Right lobe of liver (tissue), 6 donors: Measurements from ENCODE around the gene FHIP1A. TPM values are rescaled to one million over a fixed set of nuclear protein-coding genes. Genes with fewer than 3 reads are reported as not detected.
A peak's percentile ranks its signal among the peaks of the same experiment; 100 is the strongest.

Experiments
- ATAC-seq, 4 donors: fragments of 200-7000 bp; cut with Tn5 transposase; one replicate each; pipeline ENCODE4 v1.9.1; 2020; ENCODE audit warnings: mild to moderate bottlenecking in 4 of 4, moderate library complexity in 4 of 4
- DNase-seq, 3 donors: peaks; one replicate each; pipeline ENCODE4 v3.0.0-alpha.2; 2020
- H3K27ac ChIP-seq, 3 donors: fragments of 200-600 bp; one replicate each; pipeline ENCODE4 v1.8.0; 2022
- H3K27me3 ChIP-seq, 2 donors: fragments of 200-600 bp; one replicate each; pipeline ENCODE4 v1.8.0; 2022
- H3K36me3 ChIP-seq, 4 donors: fragments of 200-600 bp; sonication (generic) in 1 of 4; one replicate each; pipeline versions ENCODE4 v1.5.1 to v1.8.0; 2017 to 2022; ENCODE audit warnings: control low read depth in 1 of 4
- H3K4me1 ChIP-seq, 4 donors: fragments of 200-600 bp; sonication (generic) in 1 of 4; one replicate each; pipeline versions ENCODE4 v1.5.1 to v1.8.0; 2017 to 2022; ENCODE audit warnings: control low read depth in 1 of 4
- H3K4me3 ChIP-seq, 3 donors: fragments of 200-600 bp; one replicate each; pipeline ENCODE4 v1.8.0; 2022
- H3K9me3 ChIP-seq, 4 donors: fragments of 200-600 bp; sonication (generic) in 1 of 4; one replicate each; pipeline versions ENCODE4 v1.5.1 to v1.8.0; 2017 to 2022; ENCODE audit warnings: control low read depth in 1 of 4
- POLR2A ChIP-seq: fragments of 450-650 bp; IDR thresholded peaks from one replicate; pipeline ENCODE4 v1.6.1; 2017; ENCODE audit warnings: antibody characterized with exemption, mild to moderate bottlenecking
- WGBS: methylation state at CpG from one replicate; pipeline ENCODE4 v1.1.6; 2018; ENCODE audit warnings: low coverage, low lambda C conversion rate; ENCODE audit not compliant: insufficient coverage; ENCODE audit errors: missing lambda C conversion rate; 5-methylcytosine and 5-hydroxymethylcytosine counted together
- intact Hi-C, 2 donors: fragments of 100-400 bp; cut with DNase I; formaldehyde crosslinking; loops; one replicate each; pipeline versions ENCODE4 v1.11.2 to v1.14.1; 2022
- total RNA-seq, 6 experiments: library from RNA; depleted of rRNA in 2 of 6; stranded (reverse); fragments of >200 nt in 2 of 6; fragmentation: NEBNext Ultra II Directional in 3 of 6; extraction: Animal tissue kit (Norgen Biotek cat#: 25700) in 3 of 6; gene quantifications; one replicate each; pipeline versions ENCODE4 v1.1.0 to v1.2.4, GENCODE V29; 2016 to 2023
- TF ChIP-seq, protein P1 (sequence below), 4 donors: fragments of 200-600 bp in 3 of 4; fragments of 450-650 bp in 1 of 4; IDR thresholded peaks; one replicate each; pipeline versions ENCODE4 v1.5.1 to v1.8.0; 2016 to 2022; ENCODE audit warnings: antibody characterized with exemption in 4 of 4, mild to moderate bottlenecking in 2 of 4
- donor health status: DM: no; HTN: yes; CAD: no.
- donor health status: DM: no; HTN: no; CAD: no.
- donor health status: DM: no; HTN: no; CAD: no.
- donor health status: DM: no; HTN: yes; CAD: no.
- donor health status: DM: no; HTN: yes; CAD: no.

FHIP1A gene
- total RNA-seq, 6 experiments from 2014 or later: 0.74 to 5.7 (median 3.2) TPM

DNA sequence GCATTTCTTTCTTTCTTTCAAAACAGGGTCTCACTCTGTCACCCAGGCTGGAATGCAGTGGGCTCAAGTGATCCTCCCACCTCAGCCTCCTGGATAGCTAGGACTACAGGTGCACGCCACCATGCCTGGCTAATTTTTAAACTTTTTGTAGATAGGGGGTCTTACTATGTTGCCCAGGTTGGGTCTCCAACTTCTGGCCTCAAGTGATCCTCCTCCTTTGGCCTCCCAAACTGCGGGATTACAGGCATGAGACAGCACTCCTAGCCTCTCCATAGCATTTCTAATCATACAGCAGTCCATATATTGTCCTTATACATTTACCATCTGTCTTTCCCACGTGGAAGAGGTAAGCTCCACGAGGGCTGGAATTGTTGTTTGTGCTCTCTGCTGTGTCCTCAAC is 2.0 kb upstream of the FHIP1A start:
- H3K4me1 ChIP-seq: no peaks in the 10 kb centered on the region

GRCh38 chr4:151407466-151408379 is 1.3 kb upstream of the FHIP1A start:
- H3K4me3 ChIP-seq: peak overlapping the region; percentile 63 to 72 (median 71)
- no peaks in the 10 kb centered on the region for H3K27me3 ChIP-seq
- intact Hi-C loops: no loop called here
- no peaks in the 10 kb centered on the region for H3K9me3 ChIP-seq
- ATAC-seq (peak in 1 of 4 donors; percentile 3), DNase-seq (peak in 2 of 3 donors; percentile 30 to 63)
- no peaks in the 10 kb centered on the region for H3K4me1 ChIP-seq
- no peaks in the 10 kb centered on the region for H3K36me3 ChIP-seq
- 37% methylated on average over 23 of the region's 29 CpGs for WGBS
- no peak for TF ChIP-seq POLR2A
- TF ChIP-seq, protein P1, sequence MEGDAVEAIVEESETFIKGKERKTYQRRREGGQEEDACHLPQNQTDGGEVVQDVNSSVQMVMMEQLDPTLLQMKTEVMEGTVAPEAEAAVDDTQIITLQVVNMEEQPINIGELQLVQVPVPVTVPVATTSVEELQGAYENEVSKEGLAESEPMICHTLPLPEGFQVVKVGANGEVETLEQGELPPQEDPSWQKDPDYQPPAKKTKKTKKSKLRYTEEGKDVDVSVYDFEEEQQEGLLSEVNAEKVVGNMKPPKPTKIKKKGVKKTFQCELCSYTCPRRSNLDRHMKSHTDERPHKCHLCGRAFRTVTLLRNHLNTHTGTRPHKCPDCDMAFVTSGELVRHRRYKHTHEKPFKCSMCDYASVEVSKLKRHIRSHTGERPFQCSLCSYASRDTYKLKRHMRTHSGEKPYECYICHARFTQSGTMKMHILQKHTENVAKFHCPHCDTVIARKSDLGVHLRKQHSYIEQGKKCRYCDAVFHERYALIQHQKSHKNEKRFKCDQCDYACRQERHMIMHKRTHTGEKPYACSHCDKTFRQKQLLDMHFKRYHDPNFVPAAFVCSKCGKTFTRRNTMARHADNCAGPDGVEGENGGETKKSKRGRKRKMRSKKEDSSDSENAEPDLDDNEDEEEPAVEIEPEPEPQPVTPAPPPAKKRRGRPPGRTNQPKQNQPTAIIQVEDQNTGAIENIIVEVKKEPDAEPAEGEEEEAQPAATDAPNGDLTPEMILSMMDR (IDR thresholded peaks at IDR 0.05): peak in 1 of 4 donors; percentile 8
- H3K27ac ChIP-seq: peak overlapping the region in 1 of 3 donors; percentile 79

More for the DNA sequence above, 2.0 kb upstream of the FHIP1A start:
- no peak for DNase-seq
- TF ChIP-seq POLR2A: no peak
- TF ChIP-seq, protein P1 (IDR thresholded peaks at IDR 0.05): no peak
- H3K4me3 ChIP-seq: no peak overlapping the region
- 86% methylated on average over 4 of the region's 4 CpGs for WGBS
- intact Hi-C loops: no loop called here
- no peaks in the 10 kb centered on the region for H3K36me3 ChIP-seq
- H3K27ac ChIP-seq: no peak overlapping the region
- no peaks in the 10 kb centered on the region for H3K27me3 ChIP-seq
- ATAC-seq: no peak
- H3K9me3 ChIP-seq: no peaks in the 10 kb centered on the region

GRCh38 chr4:151408380-151408629 is 671 bp upstream of the FHIP1A start:
- TF ChIP-seq POLR2A: no peak
- TF ChIP-seq, protein P1 (IDR thresholded peaks at IDR 0.05): no peak
- 4% methylated on average over 7 of the region's 8 CpGs for WGBS
- no peak for DNase-seq
- no peak for ATAC-seq
- Histone ChIP-seq H3K4me1 (no peaks in the 10 kb centered on the region), H3K27ac (peak overlapping the region; percentile 42 to 79 (median 68)), H3K9me3 (no peaks in the 10 kb centered on the region), H3K4me3 (peak overlapping the region; percentile 63 to 72 (median 71)), H3K36me3 (no peaks in the 10 kb centered on the region), H3K27me3 (no peaks in the 10 kb centered on the region)
- intact Hi-C loops: no loop called here

DNA sequence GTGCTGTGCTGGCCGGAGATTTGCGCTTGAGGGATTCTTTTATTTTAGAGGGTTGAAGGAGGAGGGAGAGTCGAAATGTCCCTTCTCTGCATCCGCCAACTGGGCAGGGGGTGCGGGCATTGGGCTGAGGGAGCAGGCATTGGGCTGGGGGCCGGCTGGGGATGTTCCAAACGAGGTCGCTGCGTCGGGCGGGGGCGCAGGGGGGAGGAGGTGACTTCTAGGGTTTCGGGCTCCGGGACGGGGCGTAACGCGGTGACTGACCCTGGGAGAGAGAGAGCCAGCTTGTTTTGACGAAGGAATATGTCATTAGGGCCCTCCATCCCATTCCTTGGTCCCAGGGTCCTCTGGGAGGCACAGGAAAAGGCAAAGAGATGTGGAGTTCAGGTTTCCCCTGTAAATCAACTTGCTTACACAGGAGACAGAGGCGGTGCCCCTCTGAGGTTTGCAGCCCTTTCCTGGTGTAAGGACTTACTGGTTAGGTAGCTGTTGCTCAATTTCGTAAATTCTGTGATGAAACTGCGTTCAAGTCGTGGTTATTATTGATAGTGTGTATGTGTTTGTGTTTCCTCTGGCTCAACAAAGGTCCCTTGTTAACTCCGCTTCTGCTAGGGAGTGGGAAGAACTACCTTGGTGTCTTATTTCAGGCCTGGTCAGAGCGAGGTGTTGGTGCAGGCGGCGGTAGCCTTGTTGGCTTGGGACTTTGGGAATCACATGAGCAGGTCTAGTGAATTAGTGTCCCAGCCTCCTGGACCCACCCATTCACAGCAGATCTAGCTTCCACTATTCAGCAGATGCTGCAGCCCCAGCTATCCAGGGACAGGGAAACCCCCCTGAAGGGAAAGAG is 716 bp downstream of the FHIP1A start:
- Histone ChIP-seq H3K36me3 (no peaks in the 10 kb centered on the region), H3K27ac (peak overlapping the region; percentile 55 to 68 (median 57)), H3K9me3 (no peaks in the 10 kb centered on the region), H3K4me3 (peak overlapping the region; percentile 53 to 72 (median 71)), H3K27me3 (no peaks in the 10 kb centered on the region), H3K4me1 (no peaks in the 10 kb centered on the region)
- TF ChIP-seq, protein P1 (IDR thresholded peaks at IDR 0.05): no peak
- no peak for TF ChIP-seq POLR2A
- ATAC-seq (peak; percentile 6 to 45 (median 34)), DNase-seq (peak; percentile 30 to 57 (median 55))
- 7% methylated on average over 22 of the region's 27 CpGs for WGBS
- intact Hi-C loops: no loop called here
